Parathyroid adenoma (tissue), 2 donors: ENCODE measurements around the gene ANKS6.
"Not testable (repeated sequence)": the region's sequence is repeated elsewhere in the genome, so short reads cannot be mapped to it uniquely, and the experiment has no call there.

Source experiments
- H2AFZ ChIP-seq: fragments of 300-600 bp; sonication (generic); one replicate; pipeline ENCODE4 v1.7.0; 2017; ENCODE audit warnings: antibody characterized with exemption, mild to moderate bottlenecking
- H3K27ac ChIP-seq: fragments of 300-600 bp; sonication (generic); one replicate; pipeline ENCODE4 v1.7.0; 2017
- H3K27me3 ChIP-seq: fragments of 300-600 bp; sonication (generic); one replicate; pipeline ENCODE4 v1.7.0; 2017; ENCODE audit warnings: low read length; ENCODE audit not compliant: control insufficient read depth, insufficient read depth
- H3K36me3 ChIP-seq: fragments of 300-600 bp; sonication (generic); one replicate; pipeline ENCODE4 v1.7.0; 2017; ENCODE audit warnings: low read length; ENCODE audit not compliant: control insufficient read depth, insufficient read depth
- H3K4me1 ChIP-seq: fragments of 300-600 bp; sonication (generic); one replicate; pipeline ENCODE4 v1.7.0; 2017; ENCODE audit warnings: control low read depth
- H3K4me2 ChIP-seq: fragments of 300-600 bp; sonication (generic); one replicate; pipeline ENCODE4 v1.7.0; 2017; ENCODE audit warnings: low read length
- H3K4me3 ChIP-seq: fragments of 300-600 bp; sonication (generic); one replicate; pipeline ENCODE4 v1.7.0; 2017; ENCODE audit warnings: low read depth, low read length
- H3K79me2 ChIP-seq: fragments of 300-600 bp; sonication (generic); one replicate; pipeline ENCODE4 v1.7.0; 2017; ENCODE audit warnings: control low read depth
- H3K9ac ChIP-seq: fragments of 300-600 bp; sonication (generic); one replicate; pipeline ENCODE4 v1.7.0; 2017; ENCODE audit warnings: mild to moderate bottlenecking
- H3K9me3 ChIP-seq: fragments of 300-600 bp; sonication (generic); one replicate; pipeline ENCODE4 v1.7.0; 2017; ENCODE audit warnings: low read length; ENCODE audit not compliant: control insufficient read depth
- TF ChIP-seq, protein P1 (sequence below): fragments of 300-600 bp; sonication (generic); IDR thresholded peaks from one replicate; pipeline ENCODE4 v1.7.0; 2017; ENCODE audit warnings: antibody characterized with exemption, mild to moderate bottlenecking
- donor health status: primary hyperparathyroidism.

Gene ANKS6

DNA sequence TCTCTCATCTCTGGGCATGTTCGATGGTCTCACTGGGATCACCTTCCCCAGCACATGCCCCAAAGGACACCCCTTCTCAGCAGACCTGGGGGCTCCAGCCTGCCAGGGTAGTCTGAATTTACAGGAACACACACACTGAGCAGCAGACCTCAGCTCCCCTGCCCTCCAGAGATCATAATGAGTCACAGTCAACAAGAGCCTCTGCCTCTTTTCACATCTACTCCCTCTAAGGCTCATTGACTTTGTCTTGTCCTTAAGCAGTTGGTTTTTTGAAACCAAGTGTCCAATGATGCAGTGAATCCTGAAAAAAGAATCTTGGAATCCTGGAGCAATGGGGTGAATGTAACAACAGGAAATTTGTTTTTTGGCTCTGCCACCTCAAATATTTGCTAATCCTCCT lies 108.4 kb downstream of the ANKS6 start:
- no peaks in the 10 kb centered on the region for H3K27me3 ChIP-seq

DNA sequence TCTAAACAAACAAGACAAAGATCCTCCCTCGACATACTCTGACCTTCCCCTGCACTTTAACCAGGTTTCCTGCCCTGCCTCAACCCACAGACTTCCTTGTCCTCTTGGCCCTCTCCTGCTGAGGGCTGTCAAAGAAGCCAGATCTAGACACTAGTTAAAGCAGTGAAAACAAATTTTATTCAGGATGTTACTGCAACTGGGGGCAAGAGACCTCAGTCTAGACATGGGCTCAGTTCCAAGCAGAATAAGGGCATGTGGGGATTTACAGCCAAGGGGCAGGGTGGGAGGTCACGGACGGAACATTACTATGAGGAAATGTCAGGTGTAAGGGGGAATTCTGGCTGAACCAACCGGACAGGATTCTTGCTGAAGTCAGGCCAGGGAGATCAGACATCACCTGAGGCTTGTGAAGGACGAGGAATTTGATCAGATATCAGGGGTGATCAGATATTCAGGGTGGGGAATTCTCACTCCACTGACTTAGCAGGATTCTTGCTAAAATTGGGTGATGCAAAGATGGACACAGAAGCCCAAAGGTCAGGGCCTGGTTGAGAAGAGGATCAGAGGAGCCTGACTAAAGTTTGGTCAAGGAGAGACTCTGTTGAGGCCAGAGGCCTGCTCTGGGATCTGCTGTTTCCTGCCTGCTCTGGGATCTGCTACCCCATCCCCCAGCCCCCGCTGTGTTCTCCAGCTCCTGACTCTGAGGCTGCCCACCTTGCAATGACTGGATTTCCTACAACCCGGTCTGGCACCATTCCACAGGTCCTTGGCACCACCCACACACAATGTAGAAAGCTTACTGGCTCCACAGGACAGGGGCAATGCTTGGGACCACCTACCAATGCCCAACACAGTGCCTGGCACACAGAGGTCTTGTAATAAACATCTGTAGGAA lies 109.1 kb downstream of the ANKS6 start:
- no peak overlapping the region for H3K4me3 ChIP-seq
- H3K36me3 ChIP-seq: no peaks in the 10 kb centered on the region
- H3K27me3 ChIP-seq: no peaks in the 10 kb centered on the region
- no peak overlapping the region for H3K27ac ChIP-seq
- no peak overlapping the region for H3K4me2 ChIP-seq
- TF ChIP-seq, protein P1, sequence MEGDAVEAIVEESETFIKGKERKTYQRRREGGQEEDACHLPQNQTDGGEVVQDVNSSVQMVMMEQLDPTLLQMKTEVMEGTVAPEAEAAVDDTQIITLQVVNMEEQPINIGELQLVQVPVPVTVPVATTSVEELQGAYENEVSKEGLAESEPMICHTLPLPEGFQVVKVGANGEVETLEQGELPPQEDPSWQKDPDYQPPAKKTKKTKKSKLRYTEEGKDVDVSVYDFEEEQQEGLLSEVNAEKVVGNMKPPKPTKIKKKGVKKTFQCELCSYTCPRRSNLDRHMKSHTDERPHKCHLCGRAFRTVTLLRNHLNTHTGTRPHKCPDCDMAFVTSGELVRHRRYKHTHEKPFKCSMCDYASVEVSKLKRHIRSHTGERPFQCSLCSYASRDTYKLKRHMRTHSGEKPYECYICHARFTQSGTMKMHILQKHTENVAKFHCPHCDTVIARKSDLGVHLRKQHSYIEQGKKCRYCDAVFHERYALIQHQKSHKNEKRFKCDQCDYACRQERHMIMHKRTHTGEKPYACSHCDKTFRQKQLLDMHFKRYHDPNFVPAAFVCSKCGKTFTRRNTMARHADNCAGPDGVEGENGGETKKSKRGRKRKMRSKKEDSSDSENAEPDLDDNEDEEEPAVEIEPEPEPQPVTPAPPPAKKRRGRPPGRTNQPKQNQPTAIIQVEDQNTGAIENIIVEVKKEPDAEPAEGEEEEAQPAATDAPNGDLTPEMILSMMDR: no peak
- no peaks in the 10 kb centered on the region for H3K79me2 ChIP-seq
- H3K9me3 ChIP-seq: no peaks in the 10 kb centered on the region
- no peak overlapping the region for H3K9ac ChIP-seq
- H2AFZ ChIP-seq: peak overlapping the region; percentile 42
- peaks cover 2% of the 10 kb centered on the region for H3K4me1 ChIP-seq

More for the DNA sequence above, 108.4 kb downstream of the ANKS6 start:
- no peaks in the 10 kb centered on the region for H3K9me3 ChIP-seq
- no peak overlapping the region for H3K4me2 ChIP-seq
- TF ChIP-seq, protein P1: no peak
- peaks cover 2% of the 10 kb centered on the region for H3K4me1 ChIP-seq
- no peak overlapping the region for H3K4me3 ChIP-seq
- H3K79me2 ChIP-seq: no peaks in the 10 kb centered on the region
- no peaks in the 10 kb centered on the region for H3K36me3 ChIP-seq
- no peak overlapping the region for H2AFZ ChIP-seq
- no peak overlapping the region for H3K9ac ChIP-seq
- H3K27ac ChIP-seq: no peak overlapping the region

DNA sequence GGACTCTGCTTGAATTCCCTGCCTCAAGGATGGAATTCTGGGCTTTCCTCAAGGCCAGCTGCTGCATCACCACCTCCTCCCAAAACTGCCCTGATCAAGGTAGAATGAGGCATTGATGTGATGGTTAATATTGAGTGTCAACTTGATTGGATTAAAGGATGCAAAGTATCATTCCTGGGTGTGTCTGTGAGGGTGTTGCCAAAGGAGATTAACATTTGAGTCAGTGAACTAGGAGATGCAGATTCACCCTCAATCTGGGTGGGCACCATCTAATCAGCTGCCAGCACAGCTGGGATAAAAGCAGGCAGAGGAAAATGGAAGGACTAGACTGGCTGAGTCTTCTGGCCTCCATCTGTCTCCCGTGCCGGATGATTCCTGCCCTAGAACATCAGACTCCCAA lies 111.5 kb downstream of the ANKS6 start:
- H3K36me3 ChIP-seq, H3K27me3 ChIP-seq, H3K4me1 ChIP-seq, H2AFZ ChIP-seq, H3K4me3 ChIP-seq, H3K9me3 ChIP-seq, H3K79me2 ChIP-seq, H3K4me2 ChIP-seq, H3K9ac ChIP-seq, H3K27ac ChIP-seq: not testable (repeated sequence)
